Superior temporal gyrus (tissue), 1 donor: Measurements from ENCODE around the gene GATC.
A peak's percentile ranks its signal among the peaks of the same experiment; 100 is the strongest.

Source experiments
- DNase-seq: peaks from one replicate; pipeline ENCODE4 v3.0.0-alpha.2; 2016; ENCODE audit errors: extremely low spot score

The GATC gene

GRCh38 chr12:120497524-120498150 lies 51.4 kb downstream of the GATC start:
- no peak for DNase-seq

- no peak for DNase-seq
These were observed 52.7 kb downstream of the GATC start for GRCh38 chr12:120498870-120499515.

GRCh38 chr12:120500581-120500980 lies 54.3 kb downstream of the GATC start:
- DNase-seq = peak; percentile 44

- DNase-seq = no peak
These were observed 58.3 kb downstream of the GATC start for GRCh38 chr12:120504587-120504986.

- DNase-seq = no peak
These were observed 62.3 kb downstream of the GATC start for GRCh38 chr12:120508537-120508936.
